ENCODE data around the gene UBASH3A. TPM values are rescaled to one million over a fixed set of nuclear protein-coding genes. Genes with fewer than 3 reads are reported as not detected.

Gene UBASH3A
- total RNA-seq, 4 donors from 2014 or later = 0.40 TPM; not detected in 3

DNA sequence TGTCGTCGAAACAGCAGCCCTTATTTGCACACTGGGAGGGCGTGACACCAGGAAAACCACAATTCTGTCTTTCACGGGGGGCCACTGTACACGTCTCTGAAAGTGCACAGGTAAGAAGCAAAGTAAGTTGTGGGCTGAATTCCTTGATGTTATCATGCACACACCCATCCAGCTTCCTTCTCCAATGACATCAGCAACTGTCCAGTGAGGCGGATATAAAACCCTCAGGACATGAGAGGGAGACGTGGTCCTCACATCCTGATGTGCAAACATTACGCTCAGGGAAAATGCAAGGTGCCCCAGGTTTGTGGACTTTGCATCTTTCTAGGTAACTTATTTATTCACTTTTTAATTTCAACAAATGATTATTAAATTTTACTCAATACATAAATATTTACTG is 40.4 kb upstream of the UBASH3A start:
- H3K27me3 ChIP-seq = peaks cover 76% of the 10 kb centered on the region
- no peak overlapping the region for H3K27ac ChIP-seq
- no peaks in the 10 kb centered on the region for H3K4me1 ChIP-seq
- H3K9me3 ChIP-seq = peaks cover 0 to 13% (median 0%) of the 10 kb centered on the region in 3 donors
- TF ChIP-seq EP300 (IDR thresholded peaks at IDR 0.05) (no peak), POLR2AphosphoS5 (IDR thresholded peaks at IDR 0.05) (no peak), POLR2A (IDR thresholded peaks at IDR 0.05) (no peak)
- TF ChIP-seq, protein P1, sequence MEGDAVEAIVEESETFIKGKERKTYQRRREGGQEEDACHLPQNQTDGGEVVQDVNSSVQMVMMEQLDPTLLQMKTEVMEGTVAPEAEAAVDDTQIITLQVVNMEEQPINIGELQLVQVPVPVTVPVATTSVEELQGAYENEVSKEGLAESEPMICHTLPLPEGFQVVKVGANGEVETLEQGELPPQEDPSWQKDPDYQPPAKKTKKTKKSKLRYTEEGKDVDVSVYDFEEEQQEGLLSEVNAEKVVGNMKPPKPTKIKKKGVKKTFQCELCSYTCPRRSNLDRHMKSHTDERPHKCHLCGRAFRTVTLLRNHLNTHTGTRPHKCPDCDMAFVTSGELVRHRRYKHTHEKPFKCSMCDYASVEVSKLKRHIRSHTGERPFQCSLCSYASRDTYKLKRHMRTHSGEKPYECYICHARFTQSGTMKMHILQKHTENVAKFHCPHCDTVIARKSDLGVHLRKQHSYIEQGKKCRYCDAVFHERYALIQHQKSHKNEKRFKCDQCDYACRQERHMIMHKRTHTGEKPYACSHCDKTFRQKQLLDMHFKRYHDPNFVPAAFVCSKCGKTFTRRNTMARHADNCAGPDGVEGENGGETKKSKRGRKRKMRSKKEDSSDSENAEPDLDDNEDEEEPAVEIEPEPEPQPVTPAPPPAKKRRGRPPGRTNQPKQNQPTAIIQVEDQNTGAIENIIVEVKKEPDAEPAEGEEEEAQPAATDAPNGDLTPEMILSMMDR (IDR thresholded peaks at IDR 0.05) = no peak
- WGBS, 2 donors (ENCODE audit: low coverage in 1 of 2) = 63 to 75% methylated on average over 7 to 8 of the region's 8 CpGs
- no peak for ATAC-seq
- no peaks in the 10 kb centered on the region for H3K36me3 ChIP-seq
- H3K4me3 ChIP-seq = no peak overlapping the region

DNA sequence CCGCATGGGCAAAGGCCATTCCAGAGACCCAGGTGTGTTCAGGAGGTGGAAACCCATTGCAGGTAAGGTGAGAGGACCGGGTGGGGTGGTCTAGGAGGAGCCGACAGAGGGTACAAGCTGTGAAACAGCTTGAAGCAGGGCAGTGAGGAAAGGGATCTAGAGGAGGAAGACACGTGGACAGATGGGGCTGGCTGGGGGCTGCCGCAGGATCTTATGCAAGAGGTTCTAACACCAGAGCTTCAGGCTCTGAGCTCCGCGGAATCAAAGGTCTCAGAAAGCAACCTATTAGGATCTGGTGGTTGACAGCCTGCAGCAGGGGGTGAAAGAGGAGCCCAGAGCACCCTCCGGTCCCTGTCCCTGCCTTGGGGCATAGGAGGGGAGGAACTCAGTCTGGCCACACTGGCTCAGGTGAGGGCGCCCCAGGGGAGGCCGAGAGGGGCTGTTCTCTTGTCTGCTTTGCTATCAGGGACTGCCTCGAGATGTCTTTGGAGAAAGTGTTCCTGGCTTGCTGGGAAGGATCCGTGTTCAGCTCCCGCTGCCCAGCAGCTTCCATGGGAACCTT is 39.3 kb upstream of the UBASH3A start:
- Histone ChIP-seq H3K4me3 (no peak overlapping the region), H3K4me1 (no peaks in the 10 kb centered on the region), H3K27ac (no peak overlapping the region), H3K9me3 (peaks cover 0 to 13% (median 0%) of the 10 kb centered on the region in 3 donors), H3K36me3 (no peaks in the 10 kb centered on the region), H3K27me3 (peaks cover 69% of the 10 kb centered on the region)
- WGBS, 2 donors (ENCODE audit: low coverage in 1 of 2) = 41 to 71% methylated on average over 8 to 9 of the region's 13 CpGs
- TF ChIP-seq EP300 (IDR thresholded peaks at IDR 0.05) = no peak
- TF ChIP-seq, protein P1 (IDR thresholded peaks at IDR 0.05) = no peak
- TF ChIP-seq POLR2A (IDR thresholded peaks at IDR 0.05) = no peak
- TF ChIP-seq POLR2AphosphoS5 (IDR thresholded peaks at IDR 0.05) = no peak
- ATAC-seq = no peak

DNA sequence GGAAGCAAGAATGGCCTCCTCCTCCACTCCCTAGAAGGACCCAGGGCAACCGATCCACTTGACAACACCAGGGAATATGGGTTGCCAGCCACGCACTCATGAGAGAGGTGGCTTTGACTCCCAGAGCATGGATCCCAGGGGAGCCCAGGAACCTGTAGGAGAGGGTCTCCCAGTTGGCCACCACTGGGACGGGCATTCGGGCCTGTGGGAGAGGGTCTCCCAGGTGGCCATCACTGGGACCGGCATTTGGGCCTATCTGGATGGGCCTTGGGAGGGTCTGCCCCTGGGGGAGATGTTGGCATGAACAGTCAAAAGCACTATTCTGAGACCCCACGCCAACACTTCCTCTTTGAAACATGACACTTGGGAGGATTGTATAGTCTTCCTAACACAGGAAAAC is 37.9 kb upstream of the UBASH3A start:
- no peak overlapping the region for H3K4me3 ChIP-seq
- WGBS, 2 donors (ENCODE audit: low coverage in 1 of 2) = 57% methylated on average over 3 of the region's 6 CpGs; no CpG with 5 or more reads in 1 of the 2 donors
- no peaks in the 10 kb centered on the region for H3K36me3 ChIP-seq
- H3K4me1 ChIP-seq = no peaks in the 10 kb centered on the region
- peaks cover 69% of the 10 kb centered on the region for H3K27me3 ChIP-seq
- no peak for ATAC-seq
- no peak for TF ChIP-seq POLR2AphosphoS5 (IDR thresholded peaks at IDR 0.05)
- TF ChIP-seq, protein P1 (IDR thresholded peaks at IDR 0.05) = no peak
- TF ChIP-seq POLR2A (IDR thresholded peaks at IDR 0.05) = no peak
- no peak for TF ChIP-seq EP300 (IDR thresholded peaks at IDR 0.05)
- H3K27ac ChIP-seq = no peak overlapping the region
- H3K9me3 ChIP-seq = no peaks in the 10 kb centered on the region

DNA sequence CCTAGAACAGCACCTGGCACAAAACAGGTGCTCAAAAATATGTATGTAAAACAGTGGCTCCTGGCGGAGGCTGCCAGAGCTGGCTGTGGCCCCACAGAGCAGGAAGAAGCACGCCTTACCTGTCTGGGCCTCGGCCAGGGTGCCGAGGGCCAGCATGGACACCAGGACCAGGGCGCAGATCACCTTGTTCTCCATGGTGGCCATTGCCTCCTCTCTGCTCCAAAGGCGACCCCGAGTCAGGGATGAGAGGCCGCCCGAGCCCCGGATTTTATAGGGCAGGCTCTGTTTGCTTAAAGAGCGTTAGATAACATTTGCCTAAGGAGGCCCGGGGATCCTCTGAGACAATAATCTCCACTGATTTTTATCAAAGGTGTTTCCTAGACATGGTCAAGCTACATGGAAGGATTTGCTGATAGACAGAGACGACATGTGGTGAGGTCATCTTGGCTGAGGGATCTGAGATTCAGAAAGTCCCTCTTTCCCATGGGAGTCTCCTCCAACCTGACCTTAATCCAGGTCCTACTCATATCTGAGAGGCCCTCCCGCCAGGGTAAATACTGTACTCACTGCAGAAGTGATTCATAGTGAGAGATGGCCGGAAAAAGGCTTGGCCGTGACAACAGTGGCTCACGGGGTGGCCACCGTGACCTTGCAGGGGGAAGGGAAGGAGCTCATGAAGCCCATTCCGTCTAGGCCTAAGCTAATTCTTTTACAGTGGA is 37.3 kb upstream of the UBASH3A start, which contains the start of gene TFF1:
Gene TFF1, minus strand, starts transcription at position 244 of the 719 bp plus-strand sequence. Its CDS starts 40 bp downstream, at position 204.
- Histone ChIP-seq H3K4me1 (no peaks in the 10 kb centered on the region), H3K36me3 (no peaks in the 10 kb centered on the region), H3K9me3 (no peaks in the 10 kb centered on the region), H3K27me3 (peaks cover 68% of the 10 kb centered on the region), H3K4me3 (no peak within 1 kb of the TSS), H3K27ac (no peak within 1 kb of the TSS)
- WGBS, 2 donors (ENCODE audit: low coverage in 1 of 2) = 97% methylated on average over 6 of the region's 19 CpGs; no CpG with 5 or more reads in 1 of the 2 donors
- TF ChIP-seq POLR2AphosphoS5 (IDR thresholded peaks at IDR 0.05) (no peak), EP300 (IDR thresholded peaks at IDR 0.05) (no peak), POLR2A (IDR thresholded peaks at IDR 0.05) (no peak)
- TF ChIP-seq, protein P1 (IDR thresholded peaks at IDR 0.05) = no peak
- ATAC-seq = no peak
